Measurements from ENCODE around the gene SLC49A4. TPM values are rescaled to one million over a fixed set of nuclear protein-coding genes. Genes with fewer than 3 reads are reported as not detected.
A peak's percentile ranks its signal among the peaks of the same experiment; 100 is the strongest.

Gene SLC49A4
- total RNA-seq, 6 donors from 2014 or later = 13.9 to 22.8 (median 20.7) TPM

- Histone ChIP-seq H3K36me3 (peaks cover 0 to 13% (median 0%) of the 10 kb centered on the region in 4 donors), H3K4me1 (no peaks in the 10 kb centered on the region), H3K27me3 (no peaks in the 10 kb centered on the region), H3K27ac (peak overlapping the region in 2 of 4 donors; percentile 40 to 53), H3K4me3 (no peak overlapping the region), H3K9me3 (no peaks in the 10 kb centered on the region)
- TF ChIP-seq POLR2A (IDR thresholded peaks at IDR 0.05) (no peak), POLR2AphosphoS5 (IDR thresholded peaks at IDR 0.05) (no peak), CTCF (IDR thresholded peaks at IDR 0.05) (no peak), EP300 (IDR thresholded peaks at IDR 0.05) (no peak)
- DNase-seq = no peak
- ATAC-seq (ENCODE audit: low FRiP score in 2 of 2) = peak in 1 of 2 donors; percentile 53
- WGBS, 2 donors = 79 to 83% methylated on average over 3 of the region's 3 CpGs
Measured at GRCh38 chr3:122773944-122774509, 20.8 kb upstream of the SLC49A4 start.

- peaks cover 0 to 12% (median 0%) of the 10 kb centered on the region in 4 donors for H3K36me3 ChIP-seq
- ATAC-seq (ENCODE audit: low FRiP score in 2 of 2) = no peak
- no peaks in the 10 kb centered on the region for H3K4me1 ChIP-seq
- WGBS, 2 donors = 77 to 91% methylated on average over 3 of the region's 3 CpGs
- peak overlapping the region in 1 of 4 donors; percentile 53 for H3K27ac ChIP-seq
- DNase-seq = no peak
- H3K4me3 ChIP-seq = no peak overlapping the region
- no peaks in the 10 kb centered on the region for H3K9me3 ChIP-seq
- TF ChIP-seq POLR2AphosphoS5 (IDR thresholded peaks at IDR 0.05) (no peak), POLR2A (IDR thresholded peaks at IDR 0.05) (no peak), EP300 (IDR thresholded peaks at IDR 0.05) (no peak), CTCF (IDR thresholded peaks at IDR 0.05) (no peak)
- H3K27me3 ChIP-seq = no peaks in the 10 kb centered on the region
Measured at GRCh38 chr3:122774564-122774963, 20.3 kb upstream of the SLC49A4 start.

- Histone ChIP-seq H3K4me3 (no peak overlapping the region), H3K9me3 (no peaks in the 10 kb centered on the region), H3K27me3 (no peaks in the 10 kb centered on the region), H3K36me3 (peaks cover 0 to 3% (median 0%) of the 10 kb centered on the region in 4 donors), H3K4me1 (no peaks in the 10 kb centered on the region), H3K27ac (no peak overlapping the region)
- no peak for TF ChIP-seq EP300 (IDR thresholded peaks at IDR 0.05)
- no peak for TF ChIP-seq POLR2A (IDR thresholded peaks at IDR 0.05)
- no peak for TF ChIP-seq POLR2AphosphoS5 (IDR thresholded peaks at IDR 0.05)
- WGBS, 2 donors = 62 to 70% methylated on average over 5 of the region's 5 CpGs
- ATAC-seq (ENCODE audit: low FRiP score in 2 of 2) = no peak
- no peak for DNase-seq
Measured at GRCh38 chr3:122776675-122777468, 18.0 kb upstream of the SLC49A4 start.

- Histone ChIP-seq H3K27ac (no peak overlapping the region), H3K36me3 (peaks cover 0 to 3% (median 0%) of the 10 kb centered on the region in 4 donors), H3K4me3 (no peak overlapping the region), H3K4me1 (no peaks in the 10 kb centered on the region), H3K9me3 (no peaks in the 10 kb centered on the region), H3K27me3 (no peaks in the 10 kb centered on the region)
- WGBS, 2 donors = 85% methylated on average over 3 of the region's 3 CpGs
- no peak for DNase-seq
- ATAC-seq (ENCODE audit: low FRiP score in 2 of 2) = no peak
- no peak for TF ChIP-seq EP300 (IDR thresholded peaks at IDR 0.05)
- TF ChIP-seq CTCF (IDR thresholded peaks at IDR 0.05) = no peak
- no peak for TF ChIP-seq POLR2AphosphoS5 (IDR thresholded peaks at IDR 0.05)
- no peak for TF ChIP-seq POLR2A (IDR thresholded peaks at IDR 0.05)
Measured at GRCh38 chr3:122777563-122777962, 17.3 kb upstream of the SLC49A4 start.

- Histone ChIP-seq H3K27ac (no peak overlapping the region), H3K4me1 (no peaks in the 10 kb centered on the region), H3K36me3 (peaks cover 0 to 4% (median 0%) of the 10 kb centered on the region in 4 donors), H3K9me3 (no peaks in the 10 kb centered on the region), H3K4me3 (no peak overlapping the region), H3K27me3 (no peaks in the 10 kb centered on the region)
- WGBS, 2 donors = 91 to 100% methylated on average over 1 of the region's 1 CpG
- DNase-seq = no peak
- TF ChIP-seq EP300 (IDR thresholded peaks at IDR 0.05) (no peak), POLR2A (IDR thresholded peaks at IDR 0.05) (no peak), POLR2AphosphoS5 (IDR thresholded peaks at IDR 0.05) (no peak), CTCF (IDR thresholded peaks at IDR 0.05) (no peak)
- ATAC-seq (ENCODE audit: low FRiP score in 2 of 2) = no peak
Measured at GRCh38 chr3:122782804-122783203, 12.1 kb upstream of the SLC49A4 start.

Data from upper lobe of left lung (tissue), 6 donors.